ENCODE data around the gene NUDT21. TPM values are rescaled to one million over a fixed set of nuclear protein-coding genes. Genes with fewer than 3 reads are reported as not detected.

NUDT21 gene
- total and polyA plus RNA-seq, 3 donors from 2014 or later = 67.7 to 224 (median 75.3) TPM

GRCh38 chr16:56488035-56488434 lies 36.9 kb upstream of the NUDT21 start:
- WGBS, 2 donors = 58 to 64% methylated on average over 5 of the region's 5 CpGs
- Histone ChIP-seq H3K9me3 (no peaks in the 10 kb centered on the region), H3K27me3 (no peaks in the 10 kb centered on the region), H3K36me3 (ENCODE audit: low read depth, missing control alignments) (no peaks in the 10 kb centered on the region), H3K4me1 (no peaks in the 10 kb centered on the region), H3K4me3 (no peak overlapping the region), H3K27ac (no peak overlapping the region)
- TF ChIP-seq POLR2A (IDR thresholded peaks at IDR 0.05) = no peak
- TF ChIP-seq CTCF (IDR thresholded peaks at IDR 0.05) = no peak
- DNase-seq = no peak
- intact Hi-C loops (cut with DNase I; ENCODE audit: low total_unique reads) = no loop called here

GRCh38 chr16:56483394-56483793 lies 32.3 kb upstream of the NUDT21 start:
- DNase-seq = no peak
- H3K27ac ChIP-seq = no peak overlapping the region
- no peaks in the 10 kb centered on the region for H3K4me1 ChIP-seq
- H3K27me3 ChIP-seq = no peaks in the 10 kb centered on the region
- TF ChIP-seq POLR2A (IDR thresholded peaks at IDR 0.05) (no peak), CTCF (IDR thresholded peaks at IDR 0.05) (no peak)
- no peaks in the 10 kb centered on the region for H3K36me3 ChIP-seq (ENCODE audit: low read depth, missing control alignments)
- intact Hi-C loops (cut with DNase I; ENCODE audit: low total_unique reads) = no loop called here
- H3K4me3 ChIP-seq = no peak overlapping the region
- H3K9me3 ChIP-seq = no peaks in the 10 kb centered on the region

GRCh38 chr16:56482683-56483236 lies 31.6 kb upstream of the NUDT21 start:
- H3K4me3 ChIP-seq = no peak overlapping the region
- H3K9me3 ChIP-seq = no peaks in the 10 kb centered on the region
- H3K36me3 ChIP-seq (ENCODE audit: low read depth, missing control alignments) = no peaks in the 10 kb centered on the region
- no peak overlapping the region for H3K27ac ChIP-seq
- intact Hi-C loops (cut with DNase I; ENCODE audit: low total_unique reads) = no loop called here
- TF ChIP-seq POLR2A (IDR thresholded peaks at IDR 0.05) = no peak
- no peak for TF ChIP-seq CTCF (IDR thresholded peaks at IDR 0.05)
- no peak for DNase-seq
- no peaks in the 10 kb centered on the region for H3K4me1 ChIP-seq
- H3K27me3 ChIP-seq = no peaks in the 10 kb centered on the region
- 91 to 98% methylated on average over 5 of the region's 5 CpGs for WGBS, 2 donors

GRCh38 chr16:56481468-56482122 lies 30.5 kb upstream of the NUDT21 start:
- no peak for DNase-seq
- no peaks in the 10 kb centered on the region for H3K27me3 ChIP-seq
- H3K36me3 ChIP-seq (ENCODE audit: low read depth, missing control alignments) = no peaks in the 10 kb centered on the region
- TF ChIP-seq POLR2A (IDR thresholded peaks at IDR 0.05) (no peak), CTCF (IDR thresholded peaks at IDR 0.05) (no peak)
- intact Hi-C loops (cut with DNase I; ENCODE audit: low total_unique reads) = no loop called here
- H3K4me1 ChIP-seq = no peaks in the 10 kb centered on the region
- no peak overlapping the region for H3K4me3 ChIP-seq
- H3K9me3 ChIP-seq = no peaks in the 10 kb centered on the region
- H3K27ac ChIP-seq = no peak overlapping the region
- WGBS, 2 donors = 67 to 80% methylated on average over 2 of the region's 2 CpGs
